Stimulated activated naive CD8-positive, alpha-beta T cell treated with anti-CD3 and anti-CD28 coated beads, Interleukin-15, Interleukin-2, amounts not matched to agents 100 ng/mL and 50 ng/mL, for 24 hours (primary cell): ENCODE results near the gene TBC1D22B.

Source experiments
- H3K27ac Mint-ChIP-seq: one replicate; pipeline ENCODE4 v1.8.0; 2021; ENCODE audit warnings: mild to moderate bottlenecking, mixed read lengths
- H3K27me3 Mint-ChIP-seq: one replicate; pipeline ENCODE4 v1.8.0; 2021; ENCODE audit warnings: mixed read lengths
- H3K36me3 Mint-ChIP-seq: one replicate; pipeline ENCODE4 v1.8.0; 2021; ENCODE audit warnings: low read depth, mixed read lengths
- H3K4me1 Mint-ChIP-seq: one replicate; pipeline ENCODE4 v1.8.0; 2021; ENCODE audit warnings: low read depth, mixed read lengths
- H3K4me3 Mint-ChIP-seq: one replicate; pipeline ENCODE4 v1.8.0; 2021; ENCODE audit warnings: mild to moderate bottlenecking, mixed read lengths
- H3K9me3 Mint-ChIP-seq: one replicate; pipeline ENCODE4 v1.8.0; 2021; ENCODE audit warnings: mixed read lengths

Gene TBC1D22B

GRCh38 chr6:37373822-37374471 is 116.4 kb downstream of the TBC1D22B start:
- Mint-ChIP-seq H3K9me3 (no peaks in the 10 kb centered on the region), H3K4me3 (no peak overlapping the region), H3K27ac (no peak overlapping the region), H3K27me3 (no peaks in the 10 kb centered on the region), H3K4me1 (peaks cover 9% of the 10 kb centered on the region), H3K36me3 (peaks cover 44% of the 10 kb centered on the region)

- H3K27ac Mint-ChIP-seq, result no peak overlapping the region
- no peaks in the 10 kb centered on the region for H3K27me3 Mint-ChIP-seq
- peaks cover 4% of the 10 kb centered on the region for H3K4me1 Mint-ChIP-seq
- no peaks in the 10 kb centered on the region for H3K9me3 Mint-ChIP-seq
- no peak overlapping the region for H3K4me3 Mint-ChIP-seq
- H3K36me3 Mint-ChIP-seq, result peaks cover 34% of the 10 kb centered on the region
These were observed 117.8 kb downstream of the TBC1D22B start for GRCh38 chr6:37375376-37375775.

GRCh38 chr6:37376078-37376743 is 118.6 kb downstream of the TBC1D22B start:
- H3K36me3 Mint-ChIP-seq, result peaks cover 34% of the 10 kb centered on the region
- no peaks in the 10 kb centered on the region for H3K9me3 Mint-ChIP-seq
- no peaks in the 10 kb centered on the region for H3K27me3 Mint-ChIP-seq
- H3K4me1 Mint-ChIP-seq, result peaks cover 4% of the 10 kb centered on the region
- H3K27ac Mint-ChIP-seq, result peak overlapping the region; percentile 16
- no peak overlapping the region for H3K4me3 Mint-ChIP-seq

GRCh38 chr6:37381579-37381978 is 124.0 kb downstream of the TBC1D22B start:
- Mint-ChIP-seq H3K36me3 (peaks cover 32% of the 10 kb centered on the region), H3K9me3 (no peaks in the 10 kb centered on the region), H3K4me3 (no peak overlapping the region), H3K4me1 (no peaks in the 10 kb centered on the region), H3K27me3 (no peaks in the 10 kb centered on the region), H3K27ac (no peak overlapping the region)
